Measurements from ENCODE around the gene PLOD3. TPM values are rescaled to one million over a fixed set of nuclear protein-coding genes. Genes with fewer than 3 reads are reported as not detected.

PLOD3 gene
- total RNA-seq, 1 donor from 2014 or later: 86.9 TPM

- no peak for DNase-seq (ENCODE audit: low read depth, low spot score)
- no peak for TF ChIP-seq CTCF (conservative IDR thresholded peaks at IDR 0.05)
- H3K36me3 Mint-ChIP-seq (ENCODE audit: low read depth): no peaks in the 10 kb centered on the region
- no peaks in the 10 kb centered on the region for H3K9me3 Mint-ChIP-seq
- peaks cover 17% of the 10 kb centered on the region for H3K4me1 Mint-ChIP-seq
- H3K27me3 Mint-ChIP-seq (ENCODE audit: low read depth): peaks cover 96% of the 10 kb centered on the region
- H3K4me3 Mint-ChIP-seq: no peak overlapping the region
- no peak overlapping the region for H3K27ac Mint-ChIP-seq (ENCODE audit: unreplicated experiment)
These were observed 41.7 kb downstream of the PLOD3 start for GRCh38 chr7:101175664-101176063.

GRCh38 chr7:101174322-101174854 lies 43.0 kb downstream of the PLOD3 start:
- Mint-ChIP-seq H3K27ac (ENCODE audit: unreplicated experiment) (no peak overlapping the region), H3K27me3 (ENCODE audit: low read depth) (peaks cover 97% of the 10 kb centered on the region), H3K36me3 (ENCODE audit: low read depth) (no peaks in the 10 kb centered on the region), H3K9me3 (no peaks in the 10 kb centered on the region), H3K4me1 (peaks cover 26% of the 10 kb centered on the region), H3K4me3 (no peak overlapping the region)
- TF ChIP-seq CTCF (conservative IDR thresholded peaks at IDR 0.05): no peak
- no peak for DNase-seq (ENCODE audit: low read depth, low spot score)

GRCh38 chr7:101173752-101174244 lies 43.6 kb downstream of the PLOD3 start:
- H3K4me1 Mint-ChIP-seq: peaks cover 24% of the 10 kb centered on the region
- no peaks in the 10 kb centered on the region for H3K36me3 Mint-ChIP-seq (ENCODE audit: low read depth)
- H3K27me3 Mint-ChIP-seq (ENCODE audit: low read depth): peaks cover 97% of the 10 kb centered on the region
- no peak overlapping the region for H3K4me3 Mint-ChIP-seq
- no peak for TF ChIP-seq CTCF (conservative IDR thresholded peaks at IDR 0.05)
- H3K27ac Mint-ChIP-seq (ENCODE audit: unreplicated experiment): no peak overlapping the region
- DNase-seq (ENCODE audit: low read depth, low spot score): peak; percentile 44
- no peaks in the 10 kb centered on the region for H3K9me3 Mint-ChIP-seq

- no peak for TF ChIP-seq CTCF (conservative IDR thresholded peaks at IDR 0.05)
- no peak for DNase-seq (ENCODE audit: low read depth, low spot score)
- no peak overlapping the region for H3K27ac Mint-ChIP-seq (ENCODE audit: unreplicated experiment)
- H3K36me3 Mint-ChIP-seq (ENCODE audit: low read depth): no peaks in the 10 kb centered on the region
- peaks cover 99% of the 10 kb centered on the region for H3K27me3 Mint-ChIP-seq (ENCODE audit: low read depth)
- H3K4me1 Mint-ChIP-seq: peaks cover 29% of the 10 kb centered on the region
- H3K4me3 Mint-ChIP-seq: no peak overlapping the region
- no peaks in the 10 kb centered on the region for H3K9me3 Mint-ChIP-seq
These were observed 44.3 kb downstream of the PLOD3 start for GRCh38 chr7:101172854-101173751.

- no peak for DNase-seq (ENCODE audit: low read depth, low spot score)
These were observed 45.2 kb downstream of the PLOD3 start for GRCh38 chr7:101172005-101172853.

More at GRCh38 chr7:101172005-101172853, 45.2 kb downstream of the PLOD3 start:
- Mint-ChIP-seq H3K4me3 (no peak overlapping the region), H3K27me3 (ENCODE audit: low read depth) (peaks cover 100% of the 10 kb centered on the region), H3K9me3 (no peaks in the 10 kb centered on the region), H3K4me1 (peaks cover 36% of the 10 kb centered on the region), H3K36me3 (ENCODE audit: low read depth) (no peaks in the 10 kb centered on the region), H3K27ac (ENCODE audit: unreplicated experiment) (no peak overlapping the region)
- TF ChIP-seq CTCF (conservative IDR thresholded peaks at IDR 0.05): peak; percentile 13
